Erythroblast (primary cell): ENCODE data around the gene SSRP1.

Source experiments
- GATA1 ChIP-seq: IDR thresholded peaks from 2 replicates; pipeline ENCODE4 v1.6.1; 2011; ENCODE audit warnings: low read depth, mild to moderate bottlenecking, control low read depth, low read length, moderate library complexity
- POLR2A ChIP-seq: IDR thresholded peaks from 2 replicates; pipeline ENCODE4 v1.6.1; 2011; ENCODE audit warnings: mild to moderate bottlenecking, low read length

DNA sequence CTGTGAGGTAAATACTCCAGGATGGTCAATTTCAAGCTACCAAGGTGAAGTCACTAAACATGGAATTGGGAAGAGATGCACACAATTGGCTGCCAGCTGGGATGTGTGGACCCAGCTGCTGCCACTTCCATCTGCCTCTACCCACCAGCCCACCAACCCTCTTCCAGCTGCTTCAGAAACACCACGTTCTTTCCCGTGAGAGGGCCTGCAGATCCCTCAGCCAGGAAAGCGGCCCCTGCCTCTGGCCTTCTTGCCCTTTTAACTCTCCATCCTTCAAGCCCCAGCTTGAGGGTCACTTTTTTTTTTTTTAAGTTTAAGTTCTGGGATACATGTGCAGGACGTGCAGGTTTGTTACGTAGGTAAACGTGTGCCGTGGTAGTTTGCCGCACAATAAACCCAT lies 25.3 kb upstream of the SSRP1 start:
- TF ChIP-seq POLR2A (no peak), GATA1 (no peak)
